AG04449 (cell line): Measurements from ENCODE around the gene RASSF9.

Experiments used
- CTCF ChIA-PET: fragments of 350-600 bp; formaldehyde crosslinking; extraction: SDS; loops from one replicate; lab custom pipeline; 2021; ENCODE audit warnings: antibody characterized with exemption; lab: Yijun Ruan, JAX
- POLR2A ChIA-PET: fragments of 400-600, 350-600 bp; formaldehyde crosslinking; extraction: SDS; loops from one replicate; lab custom pipeline; 2020; ENCODE audit warnings: antibody characterized with exemption, inconsistent platforms; lab: Yijun Ruan, JAX
- DNase-seq: peaks from one replicate; pipeline ENCODE4 v3.0.0-alpha.2; 2010; ENCODE audit warnings: low read depth, low spot score
- H3K4me3 ChIP-seq: 2 replicates; pipeline ENCODE4 v1.5.1; 2011; ENCODE audit warnings: low read depth, mild to moderate bottlenecking, control low read depth, low read length
- CTCF ChIP-seq: IDR thresholded peaks from one replicate; pipeline ENCODE4 v1.5.1; 2011; ENCODE audit warnings: mild to moderate bottlenecking, moderate library complexity, low read length, control low read depth, inconsistent platforms; ENCODE audit not compliant: insufficient read depth; ENCODE audit errors: missing control alignments

RASSF9 gene

GRCh38 chr12:85803923-85804322 lies 32.3 kb downstream of the RASSF9 start:
- no peak overlapping the region for H3K4me3 ChIP-seq
- TF ChIP-seq CTCF, result no peak
- no peak for DNase-seq
- CTCF ChIA-PET, result interaction anchor here (2.3 kb wide), 1 partner anchor 63 kb away, joined by 7 read pairs; no protein-coding TSS in a partner anchor
- POLR2A ChIA-PET, result no interaction called here

GRCh38 chr12:85803231-85803630 lies 33.0 kb downstream of the RASSF9 start:
- no peak for DNase-seq
- no peak for TF ChIP-seq CTCF
- H3K4me3 ChIP-seq, result no peak overlapping the region
- CTCF ChIA-PET, result no interaction called here
- POLR2A ChIA-PET, result no interaction called here

GRCh38 chr12:85798122-85798521 lies 38.1 kb downstream of the RASSF9 start:
- DNase-seq, result no peak
- CTCF ChIA-PET, result no interaction called here
- no peak for TF ChIP-seq CTCF
- H3K4me3 ChIP-seq, result no peak overlapping the region
- POLR2A ChIA-PET, result no interaction called here

GRCh38 chr12:85796001-85796400 lies 40.2 kb downstream of the RASSF9 start:
- no peak for DNase-seq
- POLR2A ChIA-PET, result no interaction called here
- CTCF ChIA-PET, result interaction anchor here (1.8 kb wide), 1 partner anchor 71 kb away, joined by 5 read pairs; no protein-coding TSS in a partner anchor
- no peak overlapping the region for H3K4me3 ChIP-seq
- TF ChIP-seq CTCF, result no peak

- DNase-seq, result no peak
- ChIA-PET POLR2A (no interaction called here), CTCF (interaction anchor here (1.4 kb wide), 1 partner anchor 73 kb away, joined by 3 read pairs; no protein-coding TSS in a partner anchor)
- no peak overlapping the region for H3K4me3 ChIP-seq
- TF ChIP-seq CTCF, result no peak
Measured at GRCh38 chr12:85794531-85794930, 41.7 kb downstream of the RASSF9 start.

GRCh38 chr12:85784096-85784720 lies 52.0 kb downstream of the RASSF9 start:
- POLR2A ChIA-PET, result no interaction called here
- DNase-seq, result no peak

More at GRCh38 chr12:85784096-85784720, 52.0 kb downstream of the RASSF9 start:
- CTCF ChIA-PET, result interaction anchor here (0.5 to 1.4 kb wide), 2 partner anchors 14 to 83 kb away, joined by 3 read pairs; no protein-coding TSS in a partner anchor
- no peak for TF ChIP-seq CTCF
- H3K4me3 ChIP-seq, result no peak overlapping the region
